GM06990 (cell line): Measurements from ENCODE around the gene BNC2.

Experiments used
- DNase-seq: peaks from one replicate; pipeline ENCODE4 v3.0.0-alpha.2; 2011; ENCODE audit not compliant: insufficient read length; ENCODE audit errors: extremely low read depth
- H3K27me3 ChIP-seq: replicated peaks from 2 replicates; pipeline ENCODE4 v1.6.0; 2011; ENCODE audit warnings: low read length; ENCODE audit not compliant: control insufficient read depth, insufficient read depth
- H3K36me3 ChIP-seq: 2 replicates; pipeline ENCODE4 v1.5.1; 2011; ENCODE audit warnings: low read length; ENCODE audit not compliant: control insufficient read depth, insufficient read depth
- H3K4me3 ChIP-seq: replicated peaks from 2 replicates; pipeline ENCODE4 v1.5.1; 2011; ENCODE audit warnings: low read depth, mild to moderate bottlenecking, control low read depth, low read length
- TF ChIP-seq, protein P1 (sequence below): IDR thresholded peaks from 2 replicates; pipeline ENCODE4 v1.5.1; 2011; ENCODE audit warnings: low read length, control low read depth, mild to moderate bottlenecking, inconsistent platforms; ENCODE audit not compliant: insufficient read depth, poor library complexity, severe bottlenecking

The BNC2 gene

DNA sequence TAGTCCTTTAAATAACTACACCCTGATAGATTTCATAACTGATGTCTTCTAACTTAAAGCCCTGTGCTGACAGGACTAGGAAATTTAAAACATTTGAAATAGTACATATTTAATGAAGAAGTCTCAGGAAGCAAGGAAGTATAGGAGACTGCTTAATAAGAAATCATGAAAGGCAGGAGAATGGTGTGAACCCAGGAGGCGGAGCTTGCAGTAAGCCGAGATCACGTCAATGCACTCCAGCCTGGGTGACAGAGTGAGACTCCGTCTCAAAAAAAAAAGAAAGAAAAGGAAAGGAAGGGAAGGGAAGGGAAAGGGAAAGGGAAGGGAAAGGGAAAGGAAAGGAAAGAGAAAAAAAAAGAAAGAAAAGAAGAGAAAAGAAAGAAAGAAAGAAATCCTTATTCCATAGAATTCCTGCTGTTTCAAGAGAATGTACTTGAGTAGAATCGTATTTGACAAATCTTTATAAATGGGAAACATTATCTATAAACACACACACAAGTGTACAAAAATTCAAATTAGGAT, 74.1 kb downstream of the BNC2 start:
- no peak for DNase-seq
- no peaks in the 10 kb centered on the region for H3K27me3 ChIP-seq
- H3K36me3 ChIP-seq, result no peaks in the 10 kb centered on the region
- no peak overlapping the region for H3K4me3 ChIP-seq
- TF ChIP-seq, protein P1, sequence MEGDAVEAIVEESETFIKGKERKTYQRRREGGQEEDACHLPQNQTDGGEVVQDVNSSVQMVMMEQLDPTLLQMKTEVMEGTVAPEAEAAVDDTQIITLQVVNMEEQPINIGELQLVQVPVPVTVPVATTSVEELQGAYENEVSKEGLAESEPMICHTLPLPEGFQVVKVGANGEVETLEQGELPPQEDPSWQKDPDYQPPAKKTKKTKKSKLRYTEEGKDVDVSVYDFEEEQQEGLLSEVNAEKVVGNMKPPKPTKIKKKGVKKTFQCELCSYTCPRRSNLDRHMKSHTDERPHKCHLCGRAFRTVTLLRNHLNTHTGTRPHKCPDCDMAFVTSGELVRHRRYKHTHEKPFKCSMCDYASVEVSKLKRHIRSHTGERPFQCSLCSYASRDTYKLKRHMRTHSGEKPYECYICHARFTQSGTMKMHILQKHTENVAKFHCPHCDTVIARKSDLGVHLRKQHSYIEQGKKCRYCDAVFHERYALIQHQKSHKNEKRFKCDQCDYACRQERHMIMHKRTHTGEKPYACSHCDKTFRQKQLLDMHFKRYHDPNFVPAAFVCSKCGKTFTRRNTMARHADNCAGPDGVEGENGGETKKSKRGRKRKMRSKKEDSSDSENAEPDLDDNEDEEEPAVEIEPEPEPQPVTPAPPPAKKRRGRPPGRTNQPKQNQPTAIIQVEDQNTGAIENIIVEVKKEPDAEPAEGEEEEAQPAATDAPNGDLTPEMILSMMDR, result no peak

DNA sequence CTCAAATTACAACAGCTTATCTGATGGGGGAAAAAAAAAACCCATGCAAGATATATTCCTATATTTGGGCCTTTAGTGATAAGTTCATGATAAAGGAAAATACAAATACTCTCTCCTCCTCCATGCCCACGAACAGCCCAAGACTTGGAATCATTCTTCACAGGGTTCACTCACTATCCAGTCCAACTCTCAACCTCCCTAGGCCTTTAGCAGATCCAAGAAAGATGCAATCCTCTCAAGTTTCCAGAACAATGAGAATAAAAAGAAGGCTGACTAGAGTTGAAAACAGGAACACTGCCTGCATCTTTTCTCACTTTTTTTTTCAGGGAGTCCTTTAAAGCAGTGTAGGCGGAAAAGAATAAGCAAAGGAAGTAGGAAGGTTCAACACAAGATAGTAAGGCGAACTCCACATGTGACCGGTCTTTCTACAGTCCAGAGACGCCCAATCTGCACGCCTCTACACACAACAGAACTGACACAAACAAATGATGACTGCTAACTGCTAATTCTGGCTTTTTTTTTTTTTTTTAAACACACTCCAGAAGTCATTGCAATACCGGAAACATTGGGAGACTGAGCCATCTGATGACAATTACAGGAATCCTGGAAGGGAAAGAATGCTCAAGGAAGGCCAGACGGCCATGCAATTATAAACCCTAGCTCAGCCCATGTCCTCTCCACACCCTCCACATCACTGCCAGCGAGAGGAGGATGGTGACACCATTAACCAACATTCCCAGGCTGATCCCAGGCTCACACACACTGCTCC, 75.4 kb downstream of the BNC2 start:
- TF ChIP-seq, protein P1, result no peak
- Histone ChIP-seq H3K36me3 (no peaks in the 10 kb centered on the region), H3K27me3 (no peaks in the 10 kb centered on the region), H3K4me3 (no peak overlapping the region)
- no peak for DNase-seq

GRCh38 chr9:16794103-16794502, 76.4 kb downstream of the BNC2 start:
- Histone ChIP-seq H3K27me3 (no peaks in the 10 kb centered on the region), H3K36me3 (no peaks in the 10 kb centered on the region), H3K4me3 (no peak overlapping the region)
- DNase-seq, result no peak
- TF ChIP-seq, protein P1, result no peak

DNA sequence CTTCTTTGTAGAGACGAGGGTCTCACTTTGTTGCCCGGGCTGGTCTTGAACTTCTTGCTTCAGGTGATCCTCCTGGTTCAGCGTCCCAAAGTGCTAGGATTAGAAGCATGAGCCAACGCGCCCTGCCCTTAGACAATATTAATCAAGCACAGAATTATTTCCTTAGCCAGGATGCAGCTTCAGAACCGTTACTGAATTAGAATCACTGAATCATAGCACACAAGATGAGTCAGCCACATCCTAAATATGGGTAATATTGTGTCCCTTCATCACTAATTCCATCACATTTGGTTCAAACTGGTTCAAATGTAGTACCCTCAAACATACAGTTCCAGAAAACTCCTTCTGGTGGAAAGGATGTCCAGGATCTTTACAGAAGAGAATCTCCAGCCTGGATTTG, 82.7 kb downstream of the BNC2 start:
- H3K27me3 ChIP-seq, result no peaks in the 10 kb centered on the region
- DNase-seq, result no peak
- H3K36me3 ChIP-seq, result no peaks in the 10 kb centered on the region
- TF ChIP-seq, protein P1, result no peak
- H3K4me3 ChIP-seq, result no peak overlapping the region

GRCh38 chr9:16784002-16784401, 86.5 kb downstream of the BNC2 start:
- TF ChIP-seq, protein P1, result no peak
- no peaks in the 10 kb centered on the region for H3K27me3 ChIP-seq
- no peak for DNase-seq
- no peaks in the 10 kb centered on the region for H3K36me3 ChIP-seq
- no peak overlapping the region for H3K4me3 ChIP-seq
